ENCODE data around the gene S1PR4. TPM values are rescaled to one million over a fixed set of nuclear protein-coding genes. Genes with fewer than 3 reads are reported as not detected.

Gene S1PR4
- total and polyA plus RNA-seq, 12 donors = 0.24 to 3.3 (median 0.67) TPM

DNA sequence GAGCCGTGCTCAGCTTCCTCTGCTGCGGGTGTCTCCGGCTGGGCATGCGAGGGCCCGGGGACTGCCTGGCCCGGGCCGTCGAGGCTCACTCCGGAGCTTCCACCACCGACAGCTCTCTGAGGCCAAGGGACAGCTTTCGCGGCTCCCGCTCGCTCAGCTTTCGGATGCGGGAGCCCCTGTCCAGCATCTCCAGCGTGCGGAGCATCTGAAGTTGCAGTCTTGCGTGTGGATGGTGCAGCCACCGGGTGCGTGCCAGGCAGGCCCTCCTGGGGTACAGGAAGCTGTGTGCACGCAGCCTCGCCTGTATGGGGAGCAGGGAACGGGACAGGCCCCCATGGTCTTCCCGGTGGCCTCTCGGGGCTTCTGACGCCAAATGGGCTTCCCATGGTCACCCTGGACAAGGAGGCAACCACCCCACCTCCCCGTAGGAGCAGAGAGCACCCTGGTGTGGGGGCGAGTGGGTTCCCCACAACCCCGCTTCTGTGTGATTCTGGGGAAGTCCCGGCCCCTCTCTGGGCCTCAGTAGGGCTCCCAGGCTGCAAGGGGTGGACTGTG lies 1.2 kb downstream of the S1PR4 start:
- DNase-seq (no peak), ATAC-seq (peak in 2 of 8 donors; percentile 3 to 8)
- no peak for TF ChIP-seq CTCF (IDR thresholded peaks at IDR 0.05)
- peak overlapping the region in 3 of 10 donors; percentile 51 to 98 (median 56) for H3K27ac ChIP-seq
- peaks cover 0 to 48% (median 6%) of the 10 kb centered on the region in 9 donors for H3K4me1 ChIP-seq
- WGBS, 2 donors = 86 to 88% methylated on average over 31 of the region's 31 CpGs
- H3K27me3 ChIP-seq = no peaks in the 10 kb centered on the region
- intact Hi-C loops (cut with DNase I) = no loop called here
- H3K9me3 ChIP-seq = no peaks in the 10 kb centered on the region
- H3K4me3 ChIP-seq = peak overlapping the region in 6 of 10 donors; percentile 0 to 66 (median 24)
- peaks cover 0 to 3% (median 0%) of the 10 kb centered on the region in 9 donors for H3K36me3 ChIP-seq

- TF ChIP-seq CTCF (IDR thresholded peaks at IDR 0.05) = no peak
- DNase-seq (no peak), ATAC-seq (no peak)
- peaks cover 5 to 60% (median 22%) of the 10 kb centered on the region in 9 donors for H3K4me1 ChIP-seq
- no peaks in the 10 kb centered on the region for H3K27me3 ChIP-seq
- peaks cover 0 to 5% (median 0%) of the 10 kb centered on the region in 9 donors for H3K36me3 ChIP-seq
- intact Hi-C loops (cut with DNase I) = no loop called here
- peak overlapping the region in 1 of 10 donors; percentile 3 for H3K4me3 ChIP-seq
- peak overlapping the region in 1 of 10 donors; percentile 26 for H3K27ac ChIP-seq
- no peaks in the 10 kb centered on the region for H3K9me3 ChIP-seq
- WGBS, 2 donors = 73 to 78% methylated on average over 13 of the region's 13 CpGs
Observed at GRCh38 chr19:3183721-3184641, 5.4 kb downstream of the S1PR4 start.

- no peaks in the 10 kb centered on the region for H3K9me3 ChIP-seq
- peaks cover 5 to 58% (median 23%) of the 10 kb centered on the region in 9 donors for H3K4me1 ChIP-seq
- WGBS, 2 donors = 13 to 15% methylated on average over 14 of the region's 14 CpGs
- H3K4me3 ChIP-seq = peak overlapping the region in 9 of 10 donors; percentile 89 to 100 (median 95)
- ATAC-seq (peak; percentile 38 to 78 (median 56)), DNase-seq (peak in 1 of 2 donors; percentile 65)
- peak overlapping the region in 9 of 10 donors; percentile 77 to 95 (median 89) for H3K27ac ChIP-seq
- intact Hi-C loops (cut with DNase I) = no loop called here
- peaks cover 0 to 5% (median 0%) of the 10 kb centered on the region in 9 donors for H3K36me3 ChIP-seq
- no peaks in the 10 kb centered on the region for H3K27me3 ChIP-seq
- TF ChIP-seq CTCF (IDR thresholded peaks at IDR 0.05) = no peak
Observed at GRCh38 chr19:3184847-3185460, 6.4 kb downstream of the S1PR4 start.

Data from heart right ventricle (tissue), 16 donors.